ENCODE measurements around the gene CYLD. TPM values are rescaled to one million over a fixed set of nuclear protein-coding genes. Genes with fewer than 3 reads are reported as not detected.

Gene CYLD
- total RNA-seq, 4 donors from 2014 or later, result 24.3 to 56.1 (median 30.0) TPM

DNA sequence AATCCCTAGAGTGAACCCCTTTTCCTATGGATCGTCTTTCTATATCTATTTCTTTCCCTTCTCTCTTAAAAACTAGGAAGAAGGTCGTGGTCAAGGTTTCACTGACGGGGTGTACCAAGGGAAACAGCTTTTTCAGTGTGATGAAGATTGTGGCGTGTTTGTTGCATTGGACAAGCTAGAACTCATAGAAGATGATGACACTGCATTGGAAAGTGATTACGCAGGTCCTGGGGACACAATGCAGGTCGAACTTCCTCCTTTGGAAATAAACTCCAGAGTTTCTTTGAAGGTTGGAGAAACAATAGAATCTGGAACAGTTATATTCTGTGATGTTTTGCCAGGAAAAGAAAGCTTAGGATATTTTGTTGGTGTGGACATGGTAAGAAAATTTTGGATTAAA lies 9.6 kb downstream of the CYLD start:
- Histone ChIP-seq H3K4me3 (no peak overlapping the region), H3K27me3 (no peaks in the 10 kb centered on the region), H3K4me1 (peaks cover 0 to 13% (median 0%) of the 10 kb centered on the region in 4 donors), H3K36me3 (peaks cover 0 to 57% (median 0%) of the 10 kb centered on the region in 3 donors), H3K27ac (no peak overlapping the region), H3K9me3 (no peaks in the 10 kb centered on the region)
- DNase-seq, result no peak
- TF ChIP-seq, protein P1, sequence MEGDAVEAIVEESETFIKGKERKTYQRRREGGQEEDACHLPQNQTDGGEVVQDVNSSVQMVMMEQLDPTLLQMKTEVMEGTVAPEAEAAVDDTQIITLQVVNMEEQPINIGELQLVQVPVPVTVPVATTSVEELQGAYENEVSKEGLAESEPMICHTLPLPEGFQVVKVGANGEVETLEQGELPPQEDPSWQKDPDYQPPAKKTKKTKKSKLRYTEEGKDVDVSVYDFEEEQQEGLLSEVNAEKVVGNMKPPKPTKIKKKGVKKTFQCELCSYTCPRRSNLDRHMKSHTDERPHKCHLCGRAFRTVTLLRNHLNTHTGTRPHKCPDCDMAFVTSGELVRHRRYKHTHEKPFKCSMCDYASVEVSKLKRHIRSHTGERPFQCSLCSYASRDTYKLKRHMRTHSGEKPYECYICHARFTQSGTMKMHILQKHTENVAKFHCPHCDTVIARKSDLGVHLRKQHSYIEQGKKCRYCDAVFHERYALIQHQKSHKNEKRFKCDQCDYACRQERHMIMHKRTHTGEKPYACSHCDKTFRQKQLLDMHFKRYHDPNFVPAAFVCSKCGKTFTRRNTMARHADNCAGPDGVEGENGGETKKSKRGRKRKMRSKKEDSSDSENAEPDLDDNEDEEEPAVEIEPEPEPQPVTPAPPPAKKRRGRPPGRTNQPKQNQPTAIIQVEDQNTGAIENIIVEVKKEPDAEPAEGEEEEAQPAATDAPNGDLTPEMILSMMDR (IDR thresholded peaks at IDR 0.05), result no peak
- no peak for TF ChIP-seq POLR2A (IDR thresholded peaks at IDR 0.05)

DNA sequence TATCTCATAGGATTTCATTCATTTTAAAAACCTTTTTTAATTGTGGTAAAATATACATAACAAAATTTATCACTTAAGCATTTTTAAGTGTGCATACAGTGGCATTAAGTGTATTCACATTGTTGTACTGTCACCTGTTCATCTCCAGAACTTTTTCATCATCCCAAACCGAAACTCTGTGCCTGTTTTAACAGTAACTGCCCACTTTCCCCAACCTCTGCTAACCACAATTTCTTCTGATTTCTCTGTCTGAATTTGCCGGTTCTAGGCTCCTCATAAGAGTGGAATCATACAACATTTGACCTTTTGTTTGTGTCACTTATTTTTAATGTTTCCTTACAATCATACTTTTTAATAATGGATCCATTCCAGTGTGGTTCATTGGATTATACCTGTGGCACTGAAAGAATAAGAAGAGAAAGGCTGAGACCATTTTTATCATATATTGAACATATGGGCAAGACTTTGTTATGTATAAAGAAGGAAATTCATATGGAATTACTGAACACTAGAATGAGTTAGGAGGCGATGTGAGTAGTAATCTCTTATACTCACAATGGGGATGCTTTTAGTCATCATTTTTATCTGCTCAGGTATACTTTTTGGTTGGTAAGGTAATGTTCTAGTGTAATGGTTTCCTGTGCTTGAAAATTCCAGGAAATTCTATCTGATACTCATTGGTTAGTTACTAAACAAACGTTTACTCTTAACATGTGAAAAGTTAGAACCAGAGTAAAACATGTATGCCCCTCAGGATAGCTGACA lies 10.8 kb downstream of the CYLD start:
- Histone ChIP-seq H3K27me3 (no peaks in the 10 kb centered on the region), H3K27ac (no peak overlapping the region), H3K4me3 (no peak overlapping the region), H3K36me3 (peaks cover 0 to 58% (median 0%) of the 10 kb centered on the region in 3 donors), H3K9me3 (no peaks in the 10 kb centered on the region), H3K4me1 (peaks cover 0 to 13% (median 0%) of the 10 kb centered on the region in 4 donors)
- no peak for TF ChIP-seq POLR2A (IDR thresholded peaks at IDR 0.05)
- TF ChIP-seq, protein P1 (IDR thresholded peaks at IDR 0.05), result no peak
- no peak for DNase-seq

DNA sequence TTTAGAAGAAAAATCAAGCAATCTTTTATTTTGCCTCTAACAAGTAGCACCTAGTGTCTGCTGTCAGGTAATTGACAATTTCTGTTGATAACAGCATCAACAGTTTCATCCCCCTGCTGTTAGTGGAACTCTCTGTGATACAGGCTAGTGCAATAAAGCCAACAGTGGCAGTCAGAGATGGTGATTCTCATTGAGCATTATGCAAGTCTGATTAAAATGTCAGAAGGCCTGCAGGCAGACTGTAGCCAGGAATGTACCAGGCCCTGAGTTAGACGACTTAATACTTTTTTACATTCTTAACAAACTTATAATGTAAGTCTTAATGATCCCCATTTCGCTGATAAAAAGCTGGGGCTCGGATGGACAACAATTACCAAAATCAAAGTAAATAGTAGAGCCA lies 14.6 kb downstream of the CYLD start:
- H3K9me3 ChIP-seq, result no peaks in the 10 kb centered on the region
- H3K36me3 ChIP-seq, result peaks cover 0 to 47% (median 0%) of the 10 kb centered on the region in 3 donors
- H3K4me1 ChIP-seq, result no peaks in the 10 kb centered on the region
- H3K27me3 ChIP-seq, result no peaks in the 10 kb centered on the region
- no peak for DNase-seq
- TF ChIP-seq, protein P1 (IDR thresholded peaks at IDR 0.05), result no peak
- no peak for TF ChIP-seq POLR2A (IDR thresholded peaks at IDR 0.05)
- H3K27ac ChIP-seq, result no peak overlapping the region
- no peak overlapping the region for H3K4me3 ChIP-seq

DNA sequence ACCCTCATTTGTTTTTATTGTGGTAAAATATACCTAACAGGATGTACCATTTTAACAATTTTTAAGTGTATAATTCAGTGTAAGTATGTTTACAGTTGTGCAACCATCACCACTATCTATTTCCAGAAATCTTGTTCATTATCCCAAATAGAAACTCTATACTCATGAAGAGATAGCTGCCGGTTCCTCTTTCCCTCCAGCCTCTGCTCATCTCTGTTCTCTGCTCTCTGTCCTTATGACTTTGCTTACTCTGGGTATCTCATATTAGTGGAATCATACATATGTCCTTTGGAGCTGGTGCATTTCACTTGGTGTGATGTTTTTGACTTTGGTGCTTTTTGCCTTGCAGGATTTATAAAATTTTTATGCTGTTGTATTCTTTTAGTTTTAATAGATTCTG lies 19.4 kb downstream of the CYLD start:
- no peak overlapping the region for H3K27ac ChIP-seq
- H3K27me3 ChIP-seq, result no peaks in the 10 kb centered on the region
- no peak for TF ChIP-seq POLR2A (IDR thresholded peaks at IDR 0.05)
- TF ChIP-seq, protein P1 (IDR thresholded peaks at IDR 0.05), result no peak
- H3K4me1 ChIP-seq, result no peaks in the 10 kb centered on the region
- peaks cover 0 to 5% (median 0%) of the 10 kb centered on the region in 4 donors for H3K9me3 ChIP-seq
- H3K36me3 ChIP-seq, result peaks cover 0 to 22% (median 0%) of the 10 kb centered on the region in 3 donors
- DNase-seq, result no peak
- no peak overlapping the region for H3K4me3 ChIP-seq

DNA sequence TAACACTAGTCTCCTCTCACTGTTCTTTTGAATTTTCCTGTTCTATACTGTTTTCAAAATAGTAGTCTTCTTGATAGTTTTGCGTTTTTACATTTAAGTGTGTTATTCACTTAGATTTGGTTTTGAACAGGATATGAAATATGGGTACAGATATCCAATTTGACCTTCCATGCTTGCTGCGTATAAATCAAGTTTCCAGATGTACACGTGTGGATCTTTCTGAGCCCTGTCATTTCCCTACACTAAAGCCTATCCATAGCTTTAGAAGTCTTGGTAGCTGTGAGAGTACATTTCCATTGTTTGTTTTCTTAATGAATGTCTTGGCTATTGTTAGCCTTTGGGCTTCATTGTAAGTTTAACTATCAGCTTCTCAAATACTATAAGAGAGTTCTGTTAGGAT lies 20.4 kb downstream of the CYLD start:
- no peak overlapping the region for H3K27ac ChIP-seq
- DNase-seq, result no peak
- H3K36me3 ChIP-seq, result peaks cover 0 to 19% (median 0%) of the 10 kb centered on the region in 3 donors
- TF ChIP-seq POLR2A (IDR thresholded peaks at IDR 0.05), result no peak
- TF ChIP-seq, protein P1 (IDR thresholded peaks at IDR 0.05), result no peak
- no peak overlapping the region for H3K4me3 ChIP-seq
- no peaks in the 10 kb centered on the region for H3K4me1 ChIP-seq
- no peaks in the 10 kb centered on the region for H3K27me3 ChIP-seq
- peaks cover 0 to 5% (median 0%) of the 10 kb centered on the region in 4 donors for H3K9me3 ChIP-seq
